OCI-LY3 (cell line): Measurements from ENCODE around the gene SYNRG.
"Not testable (repeated sequence)": the region's sequence is repeated elsewhere in the genome, so short reads cannot be mapped to it uniquely, and the experiment has no call there.

Experiments used
- CTCF ChIP-seq: fragments of 200-600, 300-600 bp; sonication (generic); IDR thresholded peaks from 2 replicates; pipeline ENCODE4 v1.5.1; 2014; ENCODE audit warnings: antibody characterized with exemption, low read length, low read depth
- EZH2phosphoT487 ChIP-seq: fragments of 200-600 bp; shearing (Covaris generic); IDR thresholded peaks from 2 replicates; pipeline ENCODE4 v1.6.1; 2018; ENCODE audit warnings: antibody characterized with exemption, mixed run types, low read depth

- not testable (repeated sequence) for TF ChIP-seq CTCF, EZH2phosphoT487
Measured at GRCh38 chr17:37610041-37610420, 813 bp upstream of the SYNRG start.
